HCT116 (cell line): ENCODE results near the gene CRYZ. TPM values are rescaled to one million over a fixed set of nuclear protein-coding genes. Genes with fewer than 3 reads are reported as not detected.
"Not testable (repeated sequence)": the region's sequence is repeated elsewhere in the genome, so short reads cannot be mapped to it uniquely, and the experiment has no call there.

Experiments used
- ATAC-seq: fragments of 200-7000 bp; cut with Tn5 transposase; 2 replicates; pipeline ENCODE4 v1.9.1; 2020; ENCODE audit warnings: mild to moderate bottlenecking, moderate library complexity
- BruUV-seq: library from RNA; stranded (reverse); fragments of 400-500 nt; replicated peaks from 2 replicates; lab custom pipeline; 2021; lab: Mats Ljungman, UMichigan
- CTCF ChIA-PET: fragments of 300-600 bp; sonication (Branson Sonifier 250); formaldehyde crosslinking; loops from one replicate; lab custom pipeline; 2021; ENCODE audit warnings: antibody characterized with exemption; lab: Charles Lee
- POLR2A ChIA-PET: fragments of 300-600, 350-600 bp; sonication (Branson Sonifier 250); formaldehyde crosslinking; loops from one replicate; lab custom pipeline; 2021; ENCODE audit warnings: antibody characterized with exemption; lab: Charles Lee
- RAD21 ChIA-PET, 2 experiments: fragments of 300-600 bp; sonication (Branson Sonifier 250); formaldehyde crosslinking; loops; one replicate each; lab custom pipeline; 2023; ENCODE audit warnings: low total read pairs in 2 of 2; ENCODE audit not compliant: uncharacterized antibody in 2 of 2, unreplicated experiment in 2 of 2, low non-redundant PET in 1 of 2; lab: Charles Lee
- DNase-seq: peaks from one replicate; pipeline ENCODE4 v3.0.0-alpha.2; 2010; ENCODE audit warnings: low read depth, low spot score
- H2AFZ ChIP-seq: fragments of 200-600 bp; shearing (Covaris generic), sonication (generic); 2 replicates; pipeline ENCODE4 v1.6.1; 2017; ENCODE audit warnings: low read depth, mixed run types, mixed read lengths, antibody characterized with exemption, low read length; ENCODE audit not compliant: poor library complexity, severe bottlenecking
- H3K27ac ChIP-seq: 2 replicates; pipeline ENCODE4 v1.5.1; 2012; ENCODE audit warnings: low read depth, low read length
- H3K27me3 ChIP-seq: fragments of 200-600 bp; sonication (generic); 2 replicates; pipeline ENCODE4 v1.6.1; 2016; ENCODE audit warnings: mixed run types, low read length, mixed read lengths; ENCODE audit not compliant: insufficient read depth
- H3K36me3 ChIP-seq, 2 experiments: fragments of 200-500 bp in 1 of 2; fragments of 200-600 bp in 1 of 2; sonication (Bioruptor generic) in 1 of 2; sonication (generic) in 1 of 2; 2 replicates each; pipeline versions ENCODE4 v1.5.1 to v1.6.1; 2014 to 2016; ENCODE audit warnings: low read length in 2 of 2, inconsistent platforms in 1 of 2, mixed read lengths in 1 of 2, mixed run types in 1 of 2; ENCODE audit not compliant: insufficient read depth in 2 of 2, control insufficient read depth in 1 of 2
- H3K4me1 ChIP-seq, 2 experiments: fragments of 200-600 bp in 1 of 2; sonication (generic) in 1 of 2; 2 replicates each; pipeline versions ENCODE4 v1.5.1 to v1.6.1; 2012 to 2017; ENCODE audit warnings: low read length in 2 of 2, inconsistent platforms in 1 of 2, mild to moderate bottlenecking in 1 of 2, mixed read lengths in 1 of 2, mixed run types in 1 of 2, moderate library complexity in 1 of 2; ENCODE audit not compliant: insufficient read depth in 2 of 2, control insufficient read depth in 1 of 2
- H3K4me2 ChIP-seq: fragments of 200-600 bp; sonication (generic); 2 replicates; pipeline ENCODE4 v1.6.1; 2017; ENCODE audit warnings: mixed run types, low read length, mixed read lengths
- H3K4me3 ChIP-seq, 2 experiments: fragments of 200-600 bp in 1 of 2; sonication (generic) in 1 of 2; replicated peaks in 1 of 2; 2 replicates each; pipeline ENCODE4 v1.5.1; 2011 to 2016; ENCODE audit warnings: low read length in 2 of 2, control low read depth in 1 of 2, low read depth in 1 of 2, mild to moderate bottlenecking in 1 of 2, mixed read lengths in 1 of 2, mixed run types in 1 of 2
- H3K79me2 ChIP-seq: fragments of 200-600 bp; sonication (generic); 2 replicates; pipeline ENCODE4 v1.6.1; 2017; ENCODE audit warnings: mild to moderate bottlenecking, mixed run types, low read length, moderate library complexity, mixed read lengths; ENCODE audit not compliant: insufficient read depth
- H3K9ac ChIP-seq: fragments of 200-600 bp; sonication (generic); 2 replicates; pipeline ENCODE4 v1.6.1; 2016; ENCODE audit warnings: low read length, mixed read lengths
- H3K9me2 ChIP-seq: fragments of 200-600 bp; sonication (generic), shearing (Covaris generic); 2 replicates; pipeline ENCODE4 v1.6.1; 2017; ENCODE audit warnings: mixed run types, mild to moderate bottlenecking, moderate library complexity; ENCODE audit not compliant: insufficient read depth
- H3K9me3 ChIP-seq, 2 experiments: fragments of 200-500 bp in 1 of 2; fragments of 200-600 bp in 1 of 2; sonication (Bioruptor generic) in 1 of 2; sonication (generic) in 1 of 2; 2 replicates each; pipeline ENCODE4 v1.6.1; 2014 to 2017; ENCODE audit warnings: low read length in 2 of 2, mixed read lengths in 2 of 2, inconsistent platforms in 1 of 2, low read depth in 1 of 2, mild to moderate bottlenecking in 1 of 2, mixed run types in 1 of 2, moderate library complexity in 1 of 2; ENCODE audit not compliant: control insufficient read depth in 1 of 2, insufficient read depth in 1 of 2
- H4K20me1 ChIP-seq: fragments of 200-600 bp; sonication (generic), shearing (Covaris generic); 2 replicates; pipeline ENCODE4 v1.6.1; 2017; ENCODE audit warnings: mixed run types, mild to moderate bottlenecking, moderate library complexity; ENCODE audit not compliant: insufficient read depth
- ATF3 ChIP-seq: IDR thresholded peaks from 2 replicates; pipeline ENCODE4 v1.6.1; 2012
- CTCF ChIP-seq, 3 experiments: fragments of 200-600 bp in 1 of 3; sonication (generic) in 1 of 3; IDR thresholded peaks in 2 of 3; conservative IDR thresholded peaks in 1 of 3; 2 replicates each; pipeline ENCODE4 v1.5.1; 2012 to 2017; ENCODE audit warnings: low read depth in 2 of 3, low read length in 2 of 3, antibody characterized with exemption in 1 of 3, borderline replicate concordance in 1 of 3, control low read depth in 1 of 3, mild to moderate bottlenecking in 1 of 3, mixed read lengths in 1 of 3, mixed run types in 1 of 3, moderate library complexity in 1 of 3; ENCODE audit not compliant: insufficient read depth in 1 of 3
- EGR1 ChIP-seq: IDR thresholded peaks from 2 replicates; pipeline ENCODE4 v1.6.1; 2012; ENCODE audit warnings: low read depth
- EZH2 ChIP-seq: fragments of 200-600 bp; sonication (generic); IDR thresholded peaks from 2 replicates; pipeline ENCODE4 v1.6.1; 2017; ENCODE audit warnings: antibody characterized with exemption, mixed run types
- POLR2A ChIP-seq: IDR thresholded peaks from 2 replicates; pipeline ENCODE4 v1.7.0; 2011; ENCODE audit warnings: borderline replicate concordance; ENCODE audit not compliant: insufficient read depth, insufficient read length; ENCODE audit errors: extremely low read depth
- RAD21 ChIP-seq: IDR thresholded peaks from 2 replicates; pipeline ENCODE4 v1.6.1; 2012; ENCODE audit warnings: low read depth, mild to moderate bottlenecking
- SP1 ChIP-seq: IDR thresholded peaks from 2 replicates; pipeline ENCODE4 v1.6.1; 2012; ENCODE audit warnings: low read depth
- ZFX ChIP-seq: fragments of 450-650 bp; IDR thresholded peaks from 2 replicates; pipeline ENCODE4 v1.6.1; 2017
- ZNF274 ChIP-seq: fragments of 200-500 bp; sonication (Bioruptor generic); IDR thresholded peaks from 2 replicates; pipeline ENCODE4 v1.6.1; 2014; ENCODE audit warnings: mild to moderate bottlenecking, low read depth, low read length, inconsistent platforms
- intact Hi-C: fragments of 100-400 bp; cut with micrococcal nuclease; formaldehyde crosslinking; loops from 2 replicates; pipeline ENCODE4 v1.10.0; 2022
- total RNA-seq: library from RNA; stranded (reverse); gene quantifications from one replicate; pipeline ENCODE4 v1.2.1, GENCODE V29; 2021; ENCODE audit not compliant: unreplicated experiment

CRYZ gene
- total RNA-seq, 1 experiment from 2014 or later = 28.2 TPM

DNA sequence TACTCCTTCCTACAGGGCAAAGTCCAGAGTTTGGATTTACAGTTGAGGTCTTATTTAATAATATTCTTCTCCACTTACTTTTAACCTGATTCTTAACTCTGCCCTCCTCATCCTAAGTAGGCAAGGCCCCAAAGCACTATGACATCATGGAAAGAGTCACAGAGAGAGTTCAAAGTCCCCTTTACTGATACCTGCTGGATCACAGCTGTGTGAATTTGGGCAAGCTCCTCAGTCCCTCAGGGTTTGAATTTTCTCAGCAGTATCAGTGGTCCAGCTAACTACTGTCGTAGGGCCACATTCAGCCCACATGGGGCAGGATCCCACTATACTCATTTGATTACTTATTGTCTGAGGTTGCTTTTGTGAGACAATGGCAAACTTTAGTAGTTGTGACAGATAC lies 16.1 kb upstream of the CRYZ start:
- Histone ChIP-seq H3K27me3 (no peaks in the 10 kb centered on the region), H3K27ac (no peak overlapping the region), H3K79me2 (peaks cover 10% of the 10 kb centered on the region; the same call in 1 of the 2 replicates), H3K4me1 (no peaks in the 10 kb centered on the region), H3K9me2 (no peaks in the 10 kb centered on the region), H2AFZ (no peak overlapping the region)
- no peak for ATAC-seq
- POLR2A ChIA-PET = no interaction called here
- RAD21 ChIA-PET = no interaction called here
- TF ChIP-seq EZH2 (no peak), RAD21 (no peak), ZNF274 (no peak), EGR1 (no peak), ATF3 (no peak), POLR2A (no peak), ZFX (no peak), SP1 (no peak), CTCF (IDR thresholded peaks at IDR 0.05 in 2 of 3, conservative IDR thresholded peaks at IDR 0.05 in 1 of 3; ENCODE audit: borderline replicate concordance in 1 of 3, insufficient read depth in 1 of 3, low read depth in 2 of 3, low read length in 2 of 3) (no peak)
- TF ChIP-seq, all 23 proteins: peak for 0
- BruUV-seq = no TSS peak
- CTCF ChIA-PET = no interaction called here
- intact Hi-C loops = no loop called here
- Histone ChIP-seq H3K36me3 (peaks cover 8 to 29% of the 10 kb centered on the region in 2 experiments; a peak in 3 of 4 replicates), H3K4me3 (no peak overlapping the region), H3K9me3 (no peaks in the 10 kb centered on the region), H3K9ac (no peak overlapping the region), H3K4me2 (no peak overlapping the region), H4K20me1 (no peaks in the 10 kb centered on the region)
- DNase-seq = no peak

DNA sequence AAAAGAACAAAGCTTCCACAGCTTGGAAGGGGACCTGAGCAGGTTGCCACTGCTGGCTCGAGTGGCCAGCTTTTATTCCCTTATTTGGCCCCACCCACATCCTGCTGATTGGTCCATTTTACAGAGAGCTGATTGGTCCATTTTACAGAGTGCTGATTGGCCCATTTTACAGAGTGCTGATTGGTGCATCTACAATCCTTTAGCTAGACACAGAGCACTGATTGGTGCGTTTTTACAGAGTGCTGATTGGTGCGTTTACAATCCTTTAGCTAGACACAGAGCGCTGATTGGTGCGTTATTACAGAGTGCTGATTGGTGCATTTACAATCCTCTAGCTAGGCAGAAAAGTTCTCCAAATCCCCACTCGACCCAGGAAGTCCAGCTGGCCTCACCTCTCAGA lies 12.4 kb upstream of the CRYZ start:
- H2AFZ ChIP-seq, H3K27ac ChIP-seq, RAD21 ChIA-PET, H3K4me3 ChIP-seq, H3K9me3 ChIP-seq, CTCF ChIA-PET, POLR2A ChIA-PET, H4K20me1 ChIP-seq, H3K9me2 ChIP-seq, H3K4me2 ChIP-seq, H3K9ac ChIP-seq, BruUV-seq, DNase-seq, H3K4me1 ChIP-seq, H3K27me3 ChIP-seq, intact Hi-C loops, ATAC-seq: not testable (repeated sequence)
- Histone ChIP-seq H3K36me3 (peaks cover 4 to 21% of the 10 kb centered on the region in 2 experiments; a peak in 2 of 4 replicates), H3K79me2 (peaks cover 10% of the 10 kb centered on the region; the same call in 1 of the 2 replicates)

- ATAC-seq, H3K4me1 ChIP-seq, H3K4me2 ChIP-seq, H4K20me1 ChIP-seq, BruUV-seq, POLR2A ChIA-PET, H3K27ac ChIP-seq, H2AFZ ChIP-seq, H3K9me2 ChIP-seq, H3K9ac ChIP-seq, H3K27me3 ChIP-seq, RAD21 ChIA-PET, H3K9me3 ChIP-seq, H3K4me3 ChIP-seq, DNase-seq, CTCF ChIA-PET, intact Hi-C loops: not testable (repeated sequence)
- Histone ChIP-seq H3K79me2 (peaks cover 15% of the 10 kb centered on the region), H3K36me3 (peaks cover 8 to 45% of the 10 kb centered on the region in 2 experiments)
These were observed 7.6 kb upstream of the CRYZ start for GRCh38 chr1:74740307-74740980.
